Spinal cord (tissue), 10 donors: ENCODE measurements around the gene LRRC8B. TPM values are rescaled to one million over a fixed set of nuclear protein-coding genes. Genes with fewer than 3 reads are reported as not detected.

Experiments
- DNase-seq, 6 donors: peaks; one replicate each; pipeline versions ENCODE4 v3.0.0 to v3.0.0-alpha.2; 2013 to 2015; ENCODE audit warnings: low spot score in 6 of 6, low read depth in 4 of 6
- H3K27ac ChIP-seq: one replicate; pipeline ENCODE4 v1.5.1; 2013; ENCODE audit warnings: low read depth, low read length, control low read depth
- H3K27me3 ChIP-seq: one replicate; pipeline ENCODE4 v1.6.1; 2013; ENCODE audit warnings: low read length; ENCODE audit not compliant: control insufficient read depth, insufficient read depth
- H3K36me3 ChIP-seq: one replicate; pipeline ENCODE4 v1.6.1; 2013; ENCODE audit warnings: low read length; ENCODE audit not compliant: control insufficient read depth, insufficient read depth
- H3K4me1 ChIP-seq: one replicate; pipeline ENCODE4 v1.6.1; 2013; ENCODE audit warnings: low read length; ENCODE audit not compliant: control insufficient read depth, insufficient read depth
- H3K4me3 ChIP-seq: one replicate; pipeline ENCODE4 v1.5.1; 2013; ENCODE audit warnings: low read depth, low read length, control low read depth
- H3K9me3 ChIP-seq: one replicate; pipeline ENCODE4 v1.6.1; 2013; ENCODE audit warnings: low read length; ENCODE audit not compliant: control insufficient read depth, insufficient read depth
- WGBS: methylation state at CpG from one replicate; pipeline ENCODE4 v1.1.5; 2013; ENCODE audit warnings: missing lambda C conversion rate; ENCODE audit not compliant: insufficient coverage; 5-methylcytosine and 5-hydroxymethylcytosine counted together
- polyA plus RNA-seq, 2 donors: library from polyadenylated mRNA; unstranded; fragments of 120-200 nt; gene quantifications; one replicate each; pipeline ENCODE4 v1.2.1, GENCODE V29; 2013; ENCODE audit not compliant: insufficient read length in 2 of 2
- total RNA-seq, 2 donors: library from RNA; depleted of rRNA in 1 of 2; stranded (reverse); fragments of 120-200 nt in 1 of 2; fragments of >200 nt in 1 of 2; gene quantifications; one replicate each; pipeline versions ENCODE4 v1.2.3 to v1.2.4, GENCODE V29; 2013 to 2014
- donor health status: healthy.

The LRRC8B gene
- total and polyA plus RNA-seq, 4 donors, result 9.3 to 26.7 (median 18.3) TPM

- Histone ChIP-seq H3K4me1 (no peaks in the 10 kb centered on the region), H3K9me3 (no peaks in the 10 kb centered on the region), H3K36me3 (peaks cover 17% of the 10 kb centered on the region), H3K4me3 (no peak overlapping the region), H3K27ac (no peak overlapping the region), H3K27me3 (no peaks in the 10 kb centered on the region)
- WGBS, result 89% methylated on average over 11 of the region's 14 CpGs
- no peak for DNase-seq
Measured at GRCh38 chr1:89609781-89610456, 85.3 kb downstream of the LRRC8B start.

GRCh38 chr1:89610457-89611011, 85.9 kb downstream of the LRRC8B start:
- Histone ChIP-seq H3K36me3 (peaks cover 17% of the 10 kb centered on the region), H3K9me3 (no peaks in the 10 kb centered on the region), H3K4me1 (no peaks in the 10 kb centered on the region), H3K27me3 (no peaks in the 10 kb centered on the region), H3K27ac (no peak overlapping the region), H3K4me3 (no peak overlapping the region)
- no peak for DNase-seq
- WGBS, result 88% methylated on average over 14 of the region's 15 CpGs

- Histone ChIP-seq H3K4me3 (no peak overlapping the region), H3K36me3 (peaks cover 17% of the 10 kb centered on the region), H3K27ac (no peak overlapping the region), H3K9me3 (no peaks in the 10 kb centered on the region), H3K27me3 (no peaks in the 10 kb centered on the region), H3K4me1 (peaks cover 4% of the 10 kb centered on the region)
- no CpG with 5 or more reads among the region's 1 CpG for WGBS
- DNase-seq, result no peak
Measured at GRCh38 chr1:89611721-89612120, 87.1 kb downstream of the LRRC8B start.

- 94% methylated on average over 7 of the region's 7 CpGs for WGBS
- H3K27ac ChIP-seq, result no peak overlapping the region
- no peak overlapping the region for H3K4me3 ChIP-seq
Measured at GRCh38 chr1:89613928-89614327, 89.3 kb downstream of the LRRC8B start.

GRCh38 chr1:89615676-89616598, 91.3 kb downstream of the LRRC8B start:
- Histone ChIP-seq H3K4me1 (peaks cover 4% of the 10 kb centered on the region), H3K27me3 (no peaks in the 10 kb centered on the region), H3K36me3 (no peaks in the 10 kb centered on the region), H3K9me3 (no peaks in the 10 kb centered on the region), H3K4me3 (no peak overlapping the region), H3K27ac (no peak overlapping the region)
- DNase-seq, result peak in 2 of 6 donors; percentile 20 to 52
- WGBS, result 60% methylated on average over 3 of the region's 3 CpGs

More at GRCh38 chr1:89613928-89614327, 89.3 kb downstream of the LRRC8B start:
- no peaks in the 10 kb centered on the region for H3K9me3 ChIP-seq
- H3K36me3 ChIP-seq, result peaks cover 16% of the 10 kb centered on the region
- DNase-seq, result no peak
- H3K4me1 ChIP-seq, result peaks cover 4% of the 10 kb centered on the region
- no peaks in the 10 kb centered on the region for H3K27me3 ChIP-seq

GRCh38 chr1:89616844-89617627, 92.4 kb downstream of the LRRC8B start:
- no peaks in the 10 kb centered on the region for H3K9me3 ChIP-seq
- no peak overlapping the region for H3K4me3 ChIP-seq
- no peaks in the 10 kb centered on the region for H3K36me3 ChIP-seq
- peaks cover 4% of the 10 kb centered on the region for H3K4me1 ChIP-seq
- no peaks in the 10 kb centered on the region for H3K27me3 ChIP-seq
- no peak for DNase-seq
- 88% methylated on average over 1 of the region's 2 CpGs for WGBS
- no peak overlapping the region for H3K27ac ChIP-seq

- H3K36me3 ChIP-seq, result no peaks in the 10 kb centered on the region
- no peak overlapping the region for H3K27ac ChIP-seq
- WGBS, result no CpG with 5 or more reads among the region's 3 CpGs
- no peak for DNase-seq
- peaks cover 4% of the 10 kb centered on the region for H3K4me1 ChIP-seq
- H3K27me3 ChIP-seq, result no peaks in the 10 kb centered on the region
- H3K4me3 ChIP-seq, result no peak overlapping the region
- H3K9me3 ChIP-seq, result no peaks in the 10 kb centered on the region
Measured at GRCh38 chr1:89620664-89621063, 96.0 kb downstream of the LRRC8B start.

GRCh38 chr1:89622895-89623294, 98.3 kb downstream of the LRRC8B start:
- DNase-seq, result peak in 1 of 6 donors; percentile 3
- Histone ChIP-seq H3K4me3 (no peak overlapping the region), H3K27me3 (no peaks in the 10 kb centered on the region), H3K9me3 (no peaks in the 10 kb centered on the region), H3K27ac (no peak overlapping the region), H3K36me3 (no peaks in the 10 kb centered on the region), H3K4me1 (no peaks in the 10 kb centered on the region)
- no CpG with 5 or more reads among the region's 3 CpGs for WGBS

GRCh38 chr1:89624314-89624713, 99.7 kb downstream of the LRRC8B start:
- Histone ChIP-seq H3K36me3 (no peaks in the 10 kb centered on the region), H3K27me3 (no peaks in the 10 kb centered on the region), H3K9me3 (no peaks in the 10 kb centered on the region), H3K4me3 (no peak overlapping the region), H3K27ac (no peak overlapping the region), H3K4me1 (no peaks in the 10 kb centered on the region)
- WGBS, result no CpG with 5 or more reads among the region's 1 CpG
- no peak for DNase-seq
